NCI-H460 (cell line): ENCODE results near the gene ADAM23. TPM values are rescaled to one million over a fixed set of nuclear protein-coding genes. Genes with fewer than 3 reads are reported as not detected.

Experiments used
- DNase-seq: peaks from one replicate; pipeline ENCODE4 v3.0.0-alpha.2; 2016; ENCODE audit warnings: low read depth; ENCODE audit errors: extremely low read depth
- total RNA-seq: library from RNA; depleted of rRNA; stranded (reverse); fragments of >200 nt; shearing (Covaris generic); gene quantifications from 2 replicates; pipeline ENCODE4 v1.2.3, GENCODE V29; 2014; rRNA removed

Gene ADAM23
- total RNA-seq, 1 experiment from 2014 or later: 24.6 TPM

GRCh38 chr2:206627632-206628031, 184.3 kb downstream of the ADAM23 start:
- DNase-seq: no peak

GRCh38 chr2:206631340-206631739, 188.0 kb downstream of the ADAM23 start:
- no peak for DNase-seq

- DNase-seq: no peak
These were observed 191.7 kb downstream of the ADAM23 start for GRCh38 chr2:206635015-206635414.

- no peak for DNase-seq
These were observed 196.3 kb downstream of the ADAM23 start for GRCh38 chr2:206639636-206640035.

GRCh38 chr2:206641226-206641625, 197.9 kb downstream of the ADAM23 start:
- DNase-seq: no peak

GRCh38 chr2:206642075-206643025, 199.0 kb downstream of the ADAM23 start, which contains the start of gene FAM237A:
Gene FAM237A (plus strand): TSS chr2:206642487. CDS start chr2:206644237, 1,750 bp downstream.
- DNase-seq: peak; percentile 56

GRCh38 chr2:206647985-206648384, 204.7 kb downstream of the ADAM23 start:
- peak; percentile 45 for DNase-seq

- no peak for DNase-seq
These were observed 213.8 kb downstream of the ADAM23 start for GRCh38 chr2:206657087-206657486.

- DNase-seq: no peak
These were observed 221.9 kb downstream of the ADAM23 start for GRCh38 chr2:206665251-206665650.

Other genes starting within 250 kb of the ADAM23 start
- gene ZDBF2, start 168.9 kb upstream of the ADAM23 start, total RNA-seq: 12.8 and 14.7 TPM in 2 replicates
- not detected in 2 replicates for gene FAM237A, start 199.0 kb downstream of the ADAM23 start, total RNA-seq